ENCODE results near the gene CAMK1D. TPM values are rescaled to one million over a fixed set of nuclear protein-coding genes. Genes with fewer than 3 reads are reported as not detected.

The CAMK1D gene
- total RNA-seq, 4 donors from 2014 or later = 8.8 to 17.8 (median 13.9) TPM

DNA sequence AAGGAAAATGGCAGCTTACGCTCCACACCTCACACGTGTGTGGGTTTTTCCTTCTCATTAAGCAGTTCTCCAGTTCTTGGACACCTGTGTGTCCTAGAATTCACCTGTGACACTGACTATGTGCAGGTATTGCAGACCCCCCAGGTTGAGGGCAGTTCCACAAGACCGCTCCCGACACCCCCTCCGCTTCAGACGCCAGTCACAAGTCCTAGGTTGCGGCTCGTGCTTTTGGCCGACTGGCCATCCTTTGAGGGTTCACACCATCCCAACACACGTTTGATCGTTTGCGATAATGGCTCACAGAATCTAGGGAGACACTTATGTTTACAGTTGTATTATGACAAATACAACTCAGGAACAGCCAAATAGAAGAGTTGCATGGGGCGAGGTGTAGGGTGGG lies 44.5 kb downstream of the CAMK1D start:
- TF ChIP-seq, protein P1, sequence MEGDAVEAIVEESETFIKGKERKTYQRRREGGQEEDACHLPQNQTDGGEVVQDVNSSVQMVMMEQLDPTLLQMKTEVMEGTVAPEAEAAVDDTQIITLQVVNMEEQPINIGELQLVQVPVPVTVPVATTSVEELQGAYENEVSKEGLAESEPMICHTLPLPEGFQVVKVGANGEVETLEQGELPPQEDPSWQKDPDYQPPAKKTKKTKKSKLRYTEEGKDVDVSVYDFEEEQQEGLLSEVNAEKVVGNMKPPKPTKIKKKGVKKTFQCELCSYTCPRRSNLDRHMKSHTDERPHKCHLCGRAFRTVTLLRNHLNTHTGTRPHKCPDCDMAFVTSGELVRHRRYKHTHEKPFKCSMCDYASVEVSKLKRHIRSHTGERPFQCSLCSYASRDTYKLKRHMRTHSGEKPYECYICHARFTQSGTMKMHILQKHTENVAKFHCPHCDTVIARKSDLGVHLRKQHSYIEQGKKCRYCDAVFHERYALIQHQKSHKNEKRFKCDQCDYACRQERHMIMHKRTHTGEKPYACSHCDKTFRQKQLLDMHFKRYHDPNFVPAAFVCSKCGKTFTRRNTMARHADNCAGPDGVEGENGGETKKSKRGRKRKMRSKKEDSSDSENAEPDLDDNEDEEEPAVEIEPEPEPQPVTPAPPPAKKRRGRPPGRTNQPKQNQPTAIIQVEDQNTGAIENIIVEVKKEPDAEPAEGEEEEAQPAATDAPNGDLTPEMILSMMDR (IDR thresholded peaks at IDR 0.05; ENCODE audit: low read depth) = no peak

DNA sequence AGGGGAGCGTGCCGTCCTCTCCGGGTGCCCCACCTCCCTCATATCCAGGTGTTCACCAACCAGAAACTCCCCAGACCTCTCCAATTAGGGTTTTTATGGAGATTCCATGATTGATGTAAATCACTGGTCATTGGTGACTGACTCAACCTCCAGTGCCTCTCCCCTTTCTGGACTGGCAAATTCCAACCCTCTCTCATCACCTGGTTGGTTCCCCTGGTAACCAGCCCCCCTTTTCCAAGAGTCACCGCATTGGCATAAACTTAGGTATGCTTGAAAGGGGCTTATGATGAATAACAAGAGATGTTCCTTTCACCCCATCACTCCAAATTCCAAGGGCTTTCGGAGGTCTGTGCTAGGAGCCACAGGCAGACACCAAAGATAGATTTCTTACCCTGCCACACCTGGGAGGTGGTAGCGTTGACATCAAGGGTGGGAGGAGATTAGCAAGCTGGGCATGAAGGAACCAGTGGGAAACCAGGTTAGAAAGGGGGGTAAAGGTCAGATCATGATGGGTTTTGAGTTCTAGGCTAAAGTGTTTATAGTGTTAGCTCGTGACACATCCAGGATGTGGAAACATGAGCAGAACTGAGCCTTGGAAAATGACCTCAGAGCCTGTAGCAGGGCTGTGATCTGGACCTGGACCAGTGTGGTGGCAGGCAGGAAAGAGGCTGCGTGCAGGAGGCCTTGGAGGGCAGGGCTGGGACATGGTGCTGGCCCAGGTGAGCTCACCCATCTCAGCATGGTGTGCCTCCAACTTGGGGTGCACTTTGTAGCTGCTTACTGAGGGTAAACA lies 45.1 kb downstream of the CAMK1D start:
- TF ChIP-seq, protein P1 (IDR thresholded peaks at IDR 0.05; ENCODE audit: low read depth) = no peak

DNA sequence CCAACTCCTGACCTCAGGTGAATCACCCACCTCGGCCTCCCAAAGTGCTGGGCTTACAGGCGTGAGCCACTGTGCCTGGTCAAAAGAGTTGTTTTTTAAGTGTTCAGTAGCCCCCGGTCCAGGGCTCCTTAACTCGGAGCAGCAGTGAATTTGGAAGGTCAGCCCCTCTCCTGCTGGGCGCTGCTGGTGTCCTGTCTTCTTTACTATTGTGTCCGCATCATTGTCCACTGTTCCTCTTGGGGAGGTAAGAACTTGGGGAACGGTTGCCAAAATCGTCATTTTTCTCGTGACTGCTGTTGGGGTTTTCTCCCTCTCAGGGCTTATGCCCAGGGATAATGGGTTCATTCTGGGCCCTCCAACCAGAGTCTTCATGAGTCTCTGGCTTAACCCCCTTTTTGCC lies 46.7 kb downstream of the CAMK1D start:
- TF ChIP-seq, protein P1 (IDR thresholded peaks at IDR 0.05; ENCODE audit: low read depth) = no peak

DNA sequence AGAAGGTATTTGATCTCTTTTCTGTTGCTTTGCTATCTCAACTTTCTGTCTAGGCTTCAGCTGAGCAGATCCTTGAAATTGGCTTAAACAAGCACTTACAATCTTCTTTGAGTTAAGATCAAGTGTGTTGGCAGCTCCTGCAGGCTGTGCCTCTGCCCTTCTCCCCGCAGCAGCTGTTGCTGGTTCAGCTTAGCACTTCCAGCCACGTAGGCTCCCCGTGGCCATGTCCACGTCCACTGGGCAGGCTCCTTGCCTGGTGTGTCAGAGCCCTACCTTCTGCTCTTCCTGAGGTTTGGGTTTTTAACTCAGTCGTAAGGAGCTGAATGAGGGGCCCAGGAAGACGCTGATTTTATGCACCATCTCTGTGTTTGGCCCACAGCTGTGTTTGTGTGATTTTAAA lies 47.2 kb downstream of the CAMK1D start:
- TF ChIP-seq, protein P1 (IDR thresholded peaks at IDR 0.05; ENCODE audit: low read depth) = no peak

DNA sequence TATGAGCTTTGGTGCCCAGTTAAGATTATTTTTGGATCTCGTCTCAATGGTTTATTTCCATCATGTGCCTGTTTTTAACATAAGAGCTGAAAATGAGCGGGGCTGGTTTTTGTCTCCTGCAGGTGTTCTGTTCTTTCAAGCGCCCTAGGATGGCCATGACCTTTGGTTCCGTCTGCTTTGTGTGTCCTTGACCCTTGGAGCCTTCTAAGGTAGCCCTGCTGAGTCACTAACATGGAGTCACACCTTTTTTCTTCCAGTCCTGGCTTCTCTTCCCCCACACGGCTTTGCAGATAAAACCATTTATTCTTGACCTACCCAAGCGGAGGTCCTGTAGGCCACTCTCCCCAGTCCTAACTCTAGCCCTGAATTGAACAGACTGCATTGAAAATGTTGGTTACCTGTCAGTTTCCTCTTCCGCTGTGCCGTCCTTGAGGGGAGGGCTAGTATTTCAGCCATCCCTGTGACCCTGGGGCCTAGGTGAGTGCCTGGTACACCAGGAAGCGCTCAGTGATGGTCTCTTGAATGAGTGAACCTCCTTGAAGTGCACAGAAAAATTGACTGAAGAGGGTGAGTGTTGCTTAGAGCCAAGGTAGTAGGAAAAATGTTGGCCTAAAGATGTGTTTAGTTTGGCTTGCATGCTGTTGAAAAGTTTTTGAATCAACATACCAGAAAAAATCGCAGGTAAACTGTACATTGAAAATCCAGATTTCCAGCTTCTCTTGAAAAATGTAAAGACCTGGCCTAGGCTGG lies 48.0 kb downstream of the CAMK1D start:
- TF ChIP-seq, protein P1 (IDR thresholded peaks at IDR 0.05; ENCODE audit: low read depth) = no peak

DNA sequence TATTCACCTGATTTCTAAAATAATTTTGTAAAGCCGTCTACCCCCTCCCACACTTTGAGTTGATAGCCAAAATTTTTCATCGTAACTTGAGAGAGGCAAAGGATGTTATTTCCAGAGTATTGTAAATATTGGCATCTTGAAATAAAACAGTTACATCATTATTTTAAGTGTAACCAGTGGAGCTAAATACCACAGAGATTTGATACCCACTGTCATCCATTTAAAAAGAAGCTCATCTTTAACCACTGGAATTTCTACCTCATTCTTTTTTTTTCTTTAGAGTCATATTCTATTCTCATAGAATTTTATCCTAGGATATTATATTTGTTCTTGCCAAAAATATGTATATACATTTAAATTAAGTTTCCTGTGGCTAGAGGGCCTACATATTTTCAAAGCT lies 48.6 kb downstream of the CAMK1D start:
- TF ChIP-seq, protein P1 (IDR thresholded peaks at IDR 0.05; ENCODE audit: low read depth) = no peak

DNA sequence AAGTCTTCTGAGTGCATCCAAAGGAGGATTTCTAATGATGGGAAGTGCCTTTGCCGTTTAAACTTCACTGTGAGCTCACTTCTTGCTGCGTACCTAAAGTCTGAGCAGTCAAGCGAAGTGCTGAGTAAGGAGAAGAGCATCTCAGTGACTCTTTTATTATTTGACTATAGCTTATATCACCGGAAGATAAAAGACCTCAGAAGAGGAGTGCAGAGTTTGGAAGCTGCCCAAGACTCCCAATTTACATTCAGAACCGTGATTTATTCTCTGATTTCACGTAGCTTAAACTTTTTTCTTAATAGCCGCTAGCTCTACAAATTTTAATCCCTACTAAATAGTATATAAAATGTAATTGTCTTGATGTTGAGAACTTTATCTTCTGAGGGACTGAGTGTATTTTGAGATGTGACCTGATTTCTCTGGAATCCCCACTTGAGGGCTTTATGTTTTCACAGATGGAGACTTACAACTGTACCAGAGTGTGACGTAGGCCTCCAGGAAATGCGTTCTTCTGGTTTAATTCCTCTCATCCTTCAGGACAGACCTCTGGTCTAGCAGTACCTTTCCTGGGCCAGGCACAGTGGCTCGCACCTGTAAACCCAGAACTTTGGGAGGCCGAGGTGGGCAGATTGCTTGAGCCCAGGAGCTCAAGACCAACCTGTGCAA lies 51.1 kb downstream of the CAMK1D start:
- TF ChIP-seq, protein P1 (IDR thresholded peaks at IDR 0.05; ENCODE audit: low read depth) = no peak
